ENCODE results near the gene MAPK8. TPM values are rescaled to one million over a fixed set of nuclear protein-coding genes. Genes with fewer than 3 reads are reported as not detected.

Gene MAPK8
- total RNA-seq, 1 donor from 2014 or later: 47.4 TPM

- H3K27me3 ChIP-seq (ENCODE audit: insufficient read depth, low read length): no peaks in the 10 kb centered on the region
- no peak for TF ChIP-seq EZH2 (IDR thresholded peaks at IDR 0.05; ENCODE audit: insufficient read depth, low read length)
- TF ChIP-seq, protein P1, sequence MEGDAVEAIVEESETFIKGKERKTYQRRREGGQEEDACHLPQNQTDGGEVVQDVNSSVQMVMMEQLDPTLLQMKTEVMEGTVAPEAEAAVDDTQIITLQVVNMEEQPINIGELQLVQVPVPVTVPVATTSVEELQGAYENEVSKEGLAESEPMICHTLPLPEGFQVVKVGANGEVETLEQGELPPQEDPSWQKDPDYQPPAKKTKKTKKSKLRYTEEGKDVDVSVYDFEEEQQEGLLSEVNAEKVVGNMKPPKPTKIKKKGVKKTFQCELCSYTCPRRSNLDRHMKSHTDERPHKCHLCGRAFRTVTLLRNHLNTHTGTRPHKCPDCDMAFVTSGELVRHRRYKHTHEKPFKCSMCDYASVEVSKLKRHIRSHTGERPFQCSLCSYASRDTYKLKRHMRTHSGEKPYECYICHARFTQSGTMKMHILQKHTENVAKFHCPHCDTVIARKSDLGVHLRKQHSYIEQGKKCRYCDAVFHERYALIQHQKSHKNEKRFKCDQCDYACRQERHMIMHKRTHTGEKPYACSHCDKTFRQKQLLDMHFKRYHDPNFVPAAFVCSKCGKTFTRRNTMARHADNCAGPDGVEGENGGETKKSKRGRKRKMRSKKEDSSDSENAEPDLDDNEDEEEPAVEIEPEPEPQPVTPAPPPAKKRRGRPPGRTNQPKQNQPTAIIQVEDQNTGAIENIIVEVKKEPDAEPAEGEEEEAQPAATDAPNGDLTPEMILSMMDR (IDR thresholded peaks at IDR 0.05; ENCODE audit: insufficient read depth, low read depth, low read length): peak; percentile 13
- H3K27ac Mint-ChIP-seq (ENCODE audit: unreplicated experiment): no peak overlapping the region
- no peak for FAIRE-seq
- no peak overlapping the region for H3K4me3 Mint-ChIP-seq (ENCODE audit: unreplicated experiment)
- no peak overlapping the region for H3K27ac ChIP-seq (ENCODE audit: low read depth, low read length)
- H3K9ac ChIP-seq (ENCODE audit: low read length): no peak overlapping the region
- peaks cover 12% of the 10 kb centered on the region for H3K79me2 ChIP-seq (ENCODE audit: insufficient read depth, low read length)
- H3K36me3 ChIP-seq (ENCODE audit: insufficient read depth, low read length): peaks cover 4% of the 10 kb centered on the region
- H4K20me1 ChIP-seq (ENCODE audit: insufficient read depth, low read length): peaks cover 51% of the 10 kb centered on the region
- H3K9me3 Mint-ChIP-seq (ENCODE audit: unreplicated experiment): no peaks in the 10 kb centered on the region
- no peak overlapping the region for H3K4me2 ChIP-seq (ENCODE audit: low read length)
- H3K9me3 ChIP-seq (ENCODE audit: insufficient read depth, low read depth, low read length): no peaks in the 10 kb centered on the region
- H3K4me1 ChIP-seq (ENCODE audit: insufficient read depth, low read length): peaks cover 10% of the 10 kb centered on the region
- DNase-seq (ENCODE audit: low read depth): peak; percentile 42
- H2AFZ ChIP-seq (ENCODE audit: low read depth, low read length): no peak overlapping the region
- no peaks in the 10 kb centered on the region for H3K36me3 Mint-ChIP-seq (ENCODE audit: low read depth, unreplicated experiment)
- H3K27me3 Mint-ChIP-seq (ENCODE audit: low read depth, unreplicated experiment): peaks cover 15% of the 10 kb centered on the region
- no peak overlapping the region for H3K4me3 ChIP-seq (ENCODE audit: insufficient read depth, low read depth, low read length)
- peaks cover 7% of the 10 kb centered on the region for H3K4me1 Mint-ChIP-seq (ENCODE audit: low read depth, unreplicated experiment)
These were observed 164.7 kb downstream of the MAPK8 start for GRCh38 chr10:48470893-48471805.

- TF ChIP-seq EZH2 (IDR thresholded peaks at IDR 0.05; ENCODE audit: insufficient read depth, low read length): no peak
- TF ChIP-seq, protein P1 (IDR thresholded peaks at IDR 0.05; ENCODE audit: insufficient read depth, low read depth, low read length): no peak
- Histone ChIP-seq H3K4me1 (ENCODE audit: insufficient read depth, low read length) (peaks cover 10% of the 10 kb centered on the region), H3K9me3 (ENCODE audit: insufficient read depth, low read depth, low read length) (no peaks in the 10 kb centered on the region), H3K36me3 (ENCODE audit: insufficient read depth, low read length) (peaks cover 4% of the 10 kb centered on the region), H3K9ac (ENCODE audit: low read length) (no peak overlapping the region), H3K4me2 (ENCODE audit: low read length) (no peak overlapping the region), H3K27me3 (ENCODE audit: insufficient read depth, low read length) (no peaks in the 10 kb centered on the region), H2AFZ (ENCODE audit: low read depth, low read length) (no peak overlapping the region), H4K20me1 (ENCODE audit: insufficient read depth, low read length) (peaks cover 47% of the 10 kb centered on the region), H3K79me2 (ENCODE audit: insufficient read depth, low read length) (peaks cover 15% of the 10 kb centered on the region), H3K4me3 (ENCODE audit: insufficient read depth, low read depth, low read length) (no peak overlapping the region), H3K27ac (ENCODE audit: low read depth, low read length) (no peak overlapping the region)
- no peak for FAIRE-seq
- no peaks in the 10 kb centered on the region for H3K36me3 Mint-ChIP-seq (ENCODE audit: low read depth, unreplicated experiment)
- DNase-seq (ENCODE audit: low read depth): no peak
- no peak overlapping the region for H3K27ac Mint-ChIP-seq (ENCODE audit: unreplicated experiment)
- H3K27me3 Mint-ChIP-seq (ENCODE audit: low read depth, unreplicated experiment): peaks cover 9% of the 10 kb centered on the region
- H3K4me3 Mint-ChIP-seq (ENCODE audit: unreplicated experiment): no peak overlapping the region
- H3K4me1 Mint-ChIP-seq (ENCODE audit: low read depth, unreplicated experiment): peaks cover 7% of the 10 kb centered on the region
- no peaks in the 10 kb centered on the region for H3K9me3 Mint-ChIP-seq (ENCODE audit: unreplicated experiment)
These were observed 166.1 kb downstream of the MAPK8 start for GRCh38 chr10:48472501-48473069.
